ENCODE results near the gene ZMYND8. TPM values are rescaled to one million over a fixed set of nuclear protein-coding genes. Genes with fewer than 3 reads are reported as not detected.

ZMYND8 gene
- total and polyA plus RNA-seq, 10 of the 15 experiments (the other 5 are each of a cell fraction or from before 2014, with no cell fraction given), result 12.9 to 54.8 (median 23.1) TPM

DNA sequence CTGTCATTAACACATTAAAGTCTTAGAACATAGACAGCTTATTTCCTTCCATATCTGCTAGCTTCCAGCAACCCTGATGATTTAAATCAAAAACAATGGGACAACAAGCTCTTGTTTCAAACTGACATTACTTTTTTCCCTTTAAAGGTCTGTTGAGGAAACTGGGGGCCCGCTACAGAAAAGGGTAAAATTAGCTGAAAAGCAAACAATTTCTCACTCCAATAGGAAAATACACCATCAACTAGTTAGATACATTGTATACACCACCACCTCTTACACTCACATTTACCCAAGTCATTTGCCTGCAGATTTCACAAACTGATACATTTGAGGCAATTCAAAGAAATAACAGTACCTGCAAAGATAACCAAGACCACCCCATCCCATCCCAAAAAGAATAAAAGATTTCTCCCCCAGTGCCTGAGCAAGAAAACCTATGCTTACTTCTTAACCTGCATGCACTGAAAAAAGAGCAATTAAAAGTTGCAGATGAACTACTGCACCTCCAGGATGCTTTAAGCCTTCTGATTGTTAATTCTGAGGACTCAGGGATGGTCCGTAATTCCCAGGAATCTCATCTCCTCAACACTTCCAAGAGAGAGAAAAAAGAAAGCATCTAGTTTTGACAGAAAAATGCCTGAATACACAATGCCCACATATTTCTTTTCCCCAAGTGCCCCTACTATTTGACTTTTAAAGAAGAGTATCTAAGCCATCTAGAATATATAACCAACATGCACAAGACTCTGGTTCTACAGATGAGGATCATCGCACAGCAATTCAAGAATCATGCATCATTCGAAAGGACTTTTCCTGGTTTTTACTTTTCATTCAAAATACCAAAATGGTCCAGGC lies 5.6 kb downstream of the ZMYND8 start:
- in situ Hi-C loops (cut with MboI), result no loop called here
- H3K79me2 ChIP-seq (ENCODE audit: control insufficient read depth, insufficient read depth, low read length), result peaks cover 100% of the 10 kb centered on the region

DNA sequence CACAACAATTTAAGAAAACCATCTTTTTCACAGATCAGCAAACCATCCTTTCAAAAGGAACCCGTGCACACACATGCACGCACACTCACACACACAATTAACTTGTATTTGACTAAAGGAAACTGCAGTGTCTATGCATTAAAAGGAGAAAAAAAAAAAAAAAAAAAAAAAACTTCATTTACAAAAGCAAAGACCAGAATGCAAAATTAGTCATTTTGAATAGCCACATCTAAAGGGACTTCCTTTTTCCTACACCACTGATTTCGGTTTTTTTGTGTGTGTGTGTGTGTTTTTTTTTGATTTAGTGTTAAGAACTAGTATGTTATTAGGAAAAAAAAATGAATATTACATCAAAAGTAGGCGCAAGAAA lies 6.3 kb downstream of the ZMYND8 start:
- ChIA-PET RAD21 (ENCODE audit: unreplicated experiment) (interaction anchor here (0.8 to 13.0 kb wide), 4 partner anchors 9 to 76 kb away, joined by 3 to 123 read pairs (median 10); no protein-coding TSS in a partner anchor), CTCF (interaction anchor here (0.9 to 13.0 kb wide), 7 partner anchors 8 to 271 kb away, joined by 3 to 129 read pairs (median 4); no protein-coding TSS in a partner anchor), POLR2A (interaction anchor here (0.7 to 5.7 kb wide), 8 partner anchors 7 to 155 kb away, joined by 3 to 50 read pairs (median 3); partner anchors contain the start of gene ZMYND8), SMC1A (ENCODE audit: uncharacterized antibody, unreplicated experiment) (interaction anchor here (0.7 to 7.3 kb wide), 9 partner anchors 10 to 156 kb away, joined by 3 to 51 read pairs (median 4); no protein-coding TSS in a partner anchor)
- intact Hi-C loops (cut with micrococcal nuclease; ENCODE audit: unreplicated experiment), result loop anchor here (5.0 kb wide), 1 partner anchor 78 kb away; no protein-coding TSS in a partner anchor
- ATAC-seq (peak; percentile 2; the same call in 1 of the 3 replicates), DNase-seq (ENCODE audit: low read depth, low spot score) (no peak), FAIRE-seq (no peak)
- H3K79me2 ChIP-seq (ENCODE audit: control insufficient read depth, insufficient read depth, low read length), result peaks cover 99% of the 10 kb centered on the region
- H3K4me1 ChIP-seq (ENCODE audit: control insufficient read depth, insufficient read depth, low read length), result peaks cover 31% of the 10 kb centered on the region
- peak overlapping the region; percentile 99 for H3K27ac ChIP-seq (ENCODE audit: control insufficient read depth, insufficient read depth)
- 1% methylated on average over 4 of the region's 4 CpGs for WGBS (ENCODE audit: insufficient coverage, insufficient replicate concordance, low lambda C conversion rate, missing lambda C conversion rate)
- in situ Hi-C loops (cut with MboI), result no loop called here
- peaks cover 9 to 16% of the 10 kb centered on the region in 2 experiments for H3K36me3 ChIP-seq (ENCODE audit: control insufficient read depth in 2 of 2, insufficient read depth in 2 of 2, low read length in 1 of 2)
- H3K9me3 ChIP-seq (replicated peaks; ENCODE audit: control insufficient read depth, insufficient read depth, low read length), result no peaks in the 10 kb centered on the region
- no TSS peak for BruUV-seq (replicated peaks)
- H3K27me3 ChIP-seq (replicated peaks in 1 of 2; ENCODE audit: control insufficient read depth in 2 of 2, insufficient read depth in 2 of 2, low read length in 1 of 2), result no peaks in the 10 kb centered on the region
- peak overlapping the region; percentile 77 for H3K4me3 ChIP-seq
- peak overlapping the region; percentile 95 for H3K4me2 ChIP-seq (ENCODE audit: control insufficient read depth, insufficient read depth)
- no peak overlapping the region for H2AFZ ChIP-seq (ENCODE audit: control insufficient read depth, low read depth, low read length)
- no peaks in the 10 kb centered on the region; the same call in 1 of the 2 replicates for H4K20me1 ChIP-seq (ENCODE audit: control insufficient read depth, insufficient read depth)
- peak overlapping the region; percentile 93 for H3K9ac ChIP-seq (ENCODE audit: control insufficient read depth, insufficient read depth, low read length)
- no peak for TF ChIP-seq HDGF (IDR thresholded peaks at IDR 0.05)
- TF ChIP-seq BRCA1 (IDR thresholded peaks at IDR 0.05; ENCODE audit: low read depth, low read length), result no peak
- no peak for TF ChIP-seq RAD51 (IDR thresholded peaks at IDR 0.05)
- TF ChIP-seq, protein P1, sequence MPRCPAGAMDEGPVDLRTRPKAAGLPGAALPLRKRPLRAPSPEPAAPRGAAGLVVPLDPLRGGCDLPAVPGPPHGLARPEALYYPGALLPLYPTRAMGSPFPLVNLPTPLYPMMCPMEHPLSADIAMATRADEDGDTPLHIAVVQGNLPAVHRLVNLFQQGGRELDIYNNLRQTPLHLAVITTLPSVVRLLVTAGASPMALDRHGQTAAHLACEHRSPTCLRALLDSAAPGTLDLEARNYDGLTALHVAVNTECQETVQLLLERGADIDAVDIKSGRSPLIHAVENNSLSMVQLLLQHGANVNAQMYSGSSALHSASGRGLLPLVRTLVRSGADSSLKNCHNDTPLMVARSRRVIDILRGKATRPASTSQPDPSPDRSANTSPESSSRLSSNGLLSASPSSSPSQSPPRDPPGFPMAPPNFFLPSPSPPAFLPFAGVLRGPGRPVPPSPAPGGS (IDR thresholded peaks at IDR 0.05; ENCODE audit: borderline replicate concordance, insufficient read depth, low read depth, low read length, poor library complexity, severe bottlenecking), result no peak
- TF ChIP-seq SMARCA5 (IDR thresholded peaks at IDR 0.05), result no peak
- TF ChIP-seq, protein P2, sequence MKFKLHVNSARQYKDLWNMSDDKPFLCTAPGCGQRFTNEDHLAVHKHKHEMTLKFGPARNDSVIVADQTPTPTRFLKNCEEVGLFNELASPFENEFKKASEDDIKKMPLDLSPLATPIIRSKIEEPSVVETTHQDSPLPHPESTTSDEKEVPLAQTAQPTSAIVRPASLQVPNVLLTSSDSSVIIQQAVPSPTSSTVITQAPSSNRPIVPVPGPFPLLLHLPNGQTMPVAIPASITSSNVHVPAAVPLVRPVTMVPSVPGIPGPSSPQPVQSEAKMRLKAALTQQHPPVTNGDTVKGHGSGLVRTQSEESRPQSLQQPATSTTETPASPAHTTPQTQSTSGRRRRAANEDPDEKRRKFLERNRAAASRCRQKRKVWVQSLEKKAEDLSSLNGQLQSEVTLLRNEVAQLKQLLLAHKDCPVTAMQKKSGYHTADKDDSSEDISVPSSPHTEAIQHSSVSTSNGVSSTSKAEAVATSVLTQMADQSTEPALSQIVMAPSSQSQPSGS (IDR thresholded peaks at IDR 0.05; ENCODE audit: low read length), result peak; percentile 62
- TF ChIP-seq, protein P3, sequence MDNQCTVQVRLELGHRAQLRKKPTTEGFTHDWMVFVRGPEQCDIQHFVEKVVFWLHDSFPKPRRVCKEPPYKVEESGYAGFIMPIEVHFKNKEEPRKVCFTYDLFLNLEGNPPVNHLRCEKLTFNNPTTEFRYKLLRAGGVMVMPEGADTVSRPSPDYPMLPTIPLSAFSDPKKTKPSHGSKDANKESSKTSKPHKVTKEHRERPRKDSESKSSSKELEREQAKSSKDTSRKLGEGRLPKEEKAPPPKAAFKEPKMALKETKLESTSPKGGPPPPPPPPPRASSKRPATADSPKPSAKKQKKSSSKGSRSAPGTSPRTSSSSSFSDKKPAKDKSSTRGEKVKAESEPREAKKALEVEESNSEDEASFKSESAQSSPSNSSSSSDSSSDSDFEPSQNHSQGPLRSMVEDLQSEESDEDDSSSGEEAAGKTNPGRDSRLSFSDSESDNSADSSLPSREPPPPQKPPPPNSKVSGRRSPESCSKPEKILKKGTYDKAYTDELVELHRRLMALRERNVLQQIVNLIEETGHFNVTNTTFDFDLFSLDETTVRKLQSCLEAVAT (IDR thresholded peaks at IDR 0.05), result peak; percentile 55
- no peak for TF ChIP-seq WRNIP1 (IDR thresholded peaks at IDR 0.05; ENCODE audit: borderline replicate concordance, low read depth, low read length)

More for the DNA sequence above, 5.6 kb downstream of the ZMYND8 start:
- intact Hi-C loops (cut with micrococcal nuclease; ENCODE audit: unreplicated experiment), result loop anchor here (5.0 kb wide), 1 partner anchor 79 kb away; no protein-coding TSS in a partner anchor
- H3K27ac ChIP-seq (ENCODE audit: control insufficient read depth, insufficient read depth), result peak overlapping the region; percentile 99
- BruUV-seq (replicated peaks), result no TSS peak
- H3K4me3 ChIP-seq, result peak overlapping the region; percentile 77
- FAIRE-seq, result no peak
- peak overlapping the region; percentile 93 for H3K9ac ChIP-seq (ENCODE audit: control insufficient read depth, insufficient read depth, low read length)
- POLR2A ChIA-PET, result interaction anchor here (0.7 to 5.7 kb wide), 9 partner anchors 6 to 155 kb away, joined by 3 to 50 read pairs (median 3); partner anchors contain the start of gene ZMYND8
- H3K4me2 ChIP-seq (ENCODE audit: control insufficient read depth, insufficient read depth), result peak overlapping the region; percentile 95
- SMC1A ChIA-PET (ENCODE audit: uncharacterized antibody, unreplicated experiment), result interaction anchor here (0.7 to 7.3 kb wide), 20 partner anchors 9 to 158 kb away, joined by 3 to 72 read pairs (median 4); no protein-coding TSS in a partner anchor
- peaks cover 30% of the 10 kb centered on the region for H3K4me1 ChIP-seq (ENCODE audit: control insufficient read depth, insufficient read depth, low read length)
- TF ChIP-seq MEF2A (IDR thresholded peaks at IDR 0.05; ENCODE audit: insufficient read depth, low read depth, low read length) (no peak), ETV6 (conservative IDR thresholded peaks at IDR 0.05 in 1 of 2, IDR thresholded peaks at IDR 0.05 in 1 of 2; ENCODE audit: borderline replicate concordance in 1 of 2, low read depth in 1 of 2) (peak in 1 of 2 experiments; percentile 73; a peak in 1 of 4 replicates), PML (IDR thresholded peaks at IDR 0.05; ENCODE audit: low read length) (no peak)
- RAD21 ChIA-PET (ENCODE audit: unreplicated experiment), result interaction anchor here (0.6 to 13.0 kb wide), 10 partner anchors 9 to 1439 kb away, joined by 3 to 123 read pairs (median 7); partner anchors contain the start of gene PLTP
- H3K36me3 ChIP-seq (ENCODE audit: control insufficient read depth in 2 of 2, insufficient read depth in 2 of 2, low read length in 1 of 2), result peaks cover 7 to 14% of the 10 kb centered on the region in 2 experiments
- no peaks in the 10 kb centered on the region for H4K20me1 ChIP-seq (ENCODE audit: control insufficient read depth, insufficient read depth)
- DNase-seq (ENCODE audit: low read depth, low spot score), result no peak
- H3K27me3 ChIP-seq (replicated peaks in 1 of 2; ENCODE audit: control insufficient read depth in 2 of 2, insufficient read depth in 2 of 2, low read length in 1 of 2), result no peaks in the 10 kb centered on the region
- no peak for ATAC-seq
- no peaks in the 10 kb centered on the region for H3K9me3 ChIP-seq (replicated peaks; ENCODE audit: control insufficient read depth, insufficient read depth, low read length)
- 61% methylated on average over 4 of the region's 4 CpGs for WGBS (ENCODE audit: insufficient coverage, insufficient replicate concordance, low lambda C conversion rate, missing lambda C conversion rate)
- CTCF ChIA-PET, result interaction anchor here (0.9 to 13.0 kb wide), 7 partner anchors 8 to 270 kb away, joined by 3 to 129 read pairs (median 4); no protein-coding TSS in a partner anchor
- H2AFZ ChIP-seq (ENCODE audit: control insufficient read depth, low read depth, low read length), result no peak overlapping the region

Measured in GM12878 (cell line).